Astrocyte (in vitro differentiated cells and primary cell): ENCODE data around the gene PNKD. TPM values are rescaled to one million over a fixed set of nuclear protein-coding genes. Genes with fewer than 3 reads are reported as not detected.
"Not testable (repeated sequence)": the region's sequence is repeated elsewhere in the genome, so short reads cannot be mapped to it uniquely, and the experiment has no call there.

Experiments
- DNase-seq: peaks from one replicate; pipeline ENCODE4 v3.0.0-alpha.2; 2010; ENCODE audit warnings: low read depth
- FAIRE-seq: peaks from 2 replicates; lab custom pipeline; 2011; peaks lifted over from hg19 to GRCh38; lab: Jason Lieb, UNC
- H2AFZ ChIP-seq: 2 replicates; pipeline ENCODE4 v1.6.0; 2012; ENCODE audit warnings: low read depth, low read length, inconsistent platforms
- H3K27ac ChIP-seq: 2 replicates; pipeline ENCODE4 v1.5.1; 2011; ENCODE audit warnings: low read depth, low read length, inconsistent platforms
- H3K27me3 ChIP-seq: 2 replicates; pipeline ENCODE4 v1.6.0; 2011; ENCODE audit warnings: low read length, inconsistent platforms; ENCODE audit not compliant: insufficient read depth
- H3K36me3 ChIP-seq: 2 replicates; pipeline ENCODE4 v1.5.1; 2011; ENCODE audit warnings: low read length, inconsistent platforms; ENCODE audit not compliant: insufficient read depth
- H3K4me1 ChIP-seq: 2 replicates; pipeline ENCODE4 v1.5.1; 2011; ENCODE audit warnings: low read length, inconsistent platforms; ENCODE audit not compliant: insufficient read depth
- H3K4me2 ChIP-seq: 2 replicates; pipeline ENCODE4 v1.6.0; 2012; ENCODE audit warnings: low read length, inconsistent platforms
- H3K4me3 ChIP-seq: 2 replicates; pipeline ENCODE4 v1.5.1; 2011; ENCODE audit warnings: low read depth, mild to moderate bottlenecking, low read length, inconsistent platforms; ENCODE audit not compliant: insufficient read depth
- H3K79me2 ChIP-seq: 2 replicates; pipeline ENCODE4 v1.6.0; 2012; ENCODE audit warnings: mild to moderate bottlenecking, low read length, inconsistent platforms; ENCODE audit not compliant: insufficient read depth
- H3K9ac ChIP-seq: 2 replicates; pipeline ENCODE4 v1.6.0; 2012; ENCODE audit warnings: mild to moderate bottlenecking, low read length, inconsistent platforms
- H3K9me3 ChIP-seq: 2 replicates; pipeline ENCODE4 v1.5.1; 2012; ENCODE audit warnings: low read depth, mild to moderate bottlenecking, low read length, inconsistent platforms; ENCODE audit not compliant: insufficient read depth
- H4K20me1 ChIP-seq: 2 replicates; pipeline ENCODE4 v1.6.0; 2012; ENCODE audit warnings: low read length, inconsistent platforms; ENCODE audit not compliant: insufficient read depth
- H3K27ac Mint-ChIP-seq: one replicate; pipeline ENCODE4 v1.8.0; 2021; ENCODE audit warnings: mild to moderate bottlenecking, mixed read lengths; ENCODE audit not compliant: unreplicated experiment
- H3K27me3 Mint-ChIP-seq: one replicate; pipeline ENCODE4 v1.8.0; 2021; ENCODE audit warnings: low read depth, mixed read lengths; ENCODE audit not compliant: unreplicated experiment
- H3K36me3 Mint-ChIP-seq: one replicate; pipeline ENCODE4 v1.8.0; 2021; ENCODE audit warnings: low read depth, mixed read lengths; ENCODE audit not compliant: unreplicated experiment
- H3K4me1 Mint-ChIP-seq: one replicate; pipeline ENCODE4 v1.8.0; 2021; ENCODE audit warnings: low read depth, mixed read lengths; ENCODE audit not compliant: unreplicated experiment
- H3K4me3 Mint-ChIP-seq: one replicate; pipeline ENCODE4 v1.8.0; 2021; ENCODE audit warnings: mild to moderate bottlenecking, moderate library complexity, mixed read lengths; ENCODE audit not compliant: unreplicated experiment
- H3K9me3 Mint-ChIP-seq: one replicate; pipeline ENCODE4 v1.8.0; 2021; ENCODE audit warnings: mild to moderate bottlenecking, mixed read lengths; ENCODE audit not compliant: unreplicated experiment
- EZH2 ChIP-seq: IDR thresholded peaks from 2 replicates; pipeline ENCODE4 v1.6.1; 2012; ENCODE audit warnings: mild to moderate bottlenecking, low read length, inconsistent platforms; ENCODE audit not compliant: insufficient read depth
- total RNA-seq: library from RNA; stranded (reverse); gene quantifications from 2 replicates; pipeline ENCODE4 v1.2.1, GENCODE V29; 2021
- TF ChIP-seq, protein P1 (sequence below): IDR thresholded peaks from 2 replicates; pipeline ENCODE4 v1.5.1; 2011; ENCODE audit warnings: low read depth, mild to moderate bottlenecking, inconsistent platforms, low read length, moderate library complexity; ENCODE audit not compliant: insufficient read depth

The PNKD gene
- total RNA-seq, 1 donor from 2014 or later = 40.9 TPM

DNA sequence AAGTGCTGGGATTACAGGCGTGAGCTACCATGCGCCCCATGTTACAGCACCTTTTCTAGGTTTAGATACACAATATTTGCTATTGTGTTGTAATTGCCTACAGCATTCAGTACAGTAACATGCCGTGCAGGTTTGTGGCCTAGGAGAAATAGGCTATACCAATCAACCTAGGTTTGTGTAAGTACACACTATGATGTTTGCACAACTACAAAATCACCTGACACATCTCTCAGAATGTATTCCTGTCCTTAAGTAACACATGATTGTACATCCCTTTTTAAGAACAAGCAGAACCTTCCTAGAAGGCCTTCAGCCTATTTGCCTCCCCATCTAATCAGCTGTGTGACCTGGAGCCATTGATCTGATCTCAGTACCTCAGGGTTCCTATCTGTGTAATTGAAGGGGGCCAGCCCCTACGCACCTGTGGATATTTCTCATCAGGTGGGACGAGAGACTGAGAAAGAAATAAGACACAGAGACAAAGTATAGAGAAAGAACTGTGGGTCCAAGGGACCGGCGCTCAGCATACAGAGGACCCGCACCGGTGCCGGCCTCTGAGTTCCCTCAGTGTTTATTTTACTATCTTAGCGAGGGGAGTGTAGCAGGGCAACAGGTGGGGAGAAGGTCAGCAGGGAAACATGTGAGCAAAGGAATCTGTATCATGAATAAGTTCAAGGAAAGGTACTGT is 40.7 kb downstream of the PNKD start:
- Histone ChIP-seq H2AFZ (no peak overlapping the region), H3K79me2 (no peaks in the 10 kb centered on the region), H3K36me3 (no peaks in the 10 kb centered on the region), H3K4me2 (no peak overlapping the region), H3K4me3 (no peak overlapping the region), H3K9ac (no peak overlapping the region), H3K9me3 (no peaks in the 10 kb centered on the region), H3K27ac (no peak overlapping the region), H3K4me1 (no peaks in the 10 kb centered on the region), H3K27me3 (no peaks in the 10 kb centered on the region), H4K20me1 (no peaks in the 10 kb centered on the region)
- FAIRE-seq (no peak), DNase-seq (no peak)
- no peak overlapping the region for H3K27ac Mint-ChIP-seq
- peaks cover 2% of the 10 kb centered on the region for H3K9me3 Mint-ChIP-seq
- H3K4me3 Mint-ChIP-seq = no peak overlapping the region
- peaks cover 3% of the 10 kb centered on the region for H3K4me1 Mint-ChIP-seq
- H3K27me3 Mint-ChIP-seq = peaks cover 7% of the 10 kb centered on the region
- H3K36me3 Mint-ChIP-seq = no peaks in the 10 kb centered on the region
- TF ChIP-seq, protein P1, sequence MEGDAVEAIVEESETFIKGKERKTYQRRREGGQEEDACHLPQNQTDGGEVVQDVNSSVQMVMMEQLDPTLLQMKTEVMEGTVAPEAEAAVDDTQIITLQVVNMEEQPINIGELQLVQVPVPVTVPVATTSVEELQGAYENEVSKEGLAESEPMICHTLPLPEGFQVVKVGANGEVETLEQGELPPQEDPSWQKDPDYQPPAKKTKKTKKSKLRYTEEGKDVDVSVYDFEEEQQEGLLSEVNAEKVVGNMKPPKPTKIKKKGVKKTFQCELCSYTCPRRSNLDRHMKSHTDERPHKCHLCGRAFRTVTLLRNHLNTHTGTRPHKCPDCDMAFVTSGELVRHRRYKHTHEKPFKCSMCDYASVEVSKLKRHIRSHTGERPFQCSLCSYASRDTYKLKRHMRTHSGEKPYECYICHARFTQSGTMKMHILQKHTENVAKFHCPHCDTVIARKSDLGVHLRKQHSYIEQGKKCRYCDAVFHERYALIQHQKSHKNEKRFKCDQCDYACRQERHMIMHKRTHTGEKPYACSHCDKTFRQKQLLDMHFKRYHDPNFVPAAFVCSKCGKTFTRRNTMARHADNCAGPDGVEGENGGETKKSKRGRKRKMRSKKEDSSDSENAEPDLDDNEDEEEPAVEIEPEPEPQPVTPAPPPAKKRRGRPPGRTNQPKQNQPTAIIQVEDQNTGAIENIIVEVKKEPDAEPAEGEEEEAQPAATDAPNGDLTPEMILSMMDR = no peak
- no peak for TF ChIP-seq EZH2

DNA sequence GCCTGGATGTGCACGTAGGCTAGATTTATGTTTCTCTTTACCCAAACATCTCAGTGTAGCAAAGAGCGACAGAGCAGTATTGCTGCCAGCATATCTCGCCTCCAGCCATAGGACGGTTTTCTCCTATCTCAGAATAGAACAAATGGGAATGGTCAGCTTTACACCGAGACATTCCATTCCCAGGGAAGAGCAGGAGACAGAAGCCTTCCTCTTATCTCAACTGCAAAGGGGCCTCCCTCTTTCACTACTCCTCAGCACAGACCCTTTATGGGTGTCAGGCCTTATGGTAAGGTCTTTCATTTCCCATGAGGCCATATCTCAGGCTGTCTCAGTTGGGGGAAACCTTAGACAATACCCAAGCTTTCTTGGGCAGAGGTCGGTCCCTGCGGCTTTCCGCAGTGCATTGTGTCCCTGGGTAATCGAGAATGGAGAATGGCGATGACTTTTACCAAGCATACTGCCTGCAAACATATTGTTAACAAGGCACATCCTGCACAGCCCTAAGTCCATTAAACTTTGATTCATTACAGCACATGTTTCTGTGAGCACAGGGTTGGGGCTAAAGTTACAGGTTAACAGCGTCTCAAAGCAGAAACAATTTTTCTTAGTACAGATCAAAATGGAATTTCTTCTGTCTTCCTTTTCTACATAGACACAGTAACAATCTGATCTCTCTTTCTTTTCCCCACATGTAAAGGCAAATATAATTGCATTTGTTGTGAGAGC is 41.4 kb downstream of the PNKD start:
- not testable (repeated sequence) for H3K9me3 Mint-ChIP-seq, H3K27me3 ChIP-seq, H3K4me1 Mint-ChIP-seq, DNase-seq, H3K9ac ChIP-seq, FAIRE-seq, H3K27ac ChIP-seq, H3K4me3 ChIP-seq, H3K4me1 ChIP-seq, H3K36me3 ChIP-seq, H2AFZ ChIP-seq, H3K27me3 Mint-ChIP-seq, H3K79me2 ChIP-seq, H3K9me3 ChIP-seq, H3K36me3 Mint-ChIP-seq, H4K20me1 ChIP-seq, H3K27ac Mint-ChIP-seq, H3K4me2 ChIP-seq, H3K4me3 Mint-ChIP-seq

DNA sequence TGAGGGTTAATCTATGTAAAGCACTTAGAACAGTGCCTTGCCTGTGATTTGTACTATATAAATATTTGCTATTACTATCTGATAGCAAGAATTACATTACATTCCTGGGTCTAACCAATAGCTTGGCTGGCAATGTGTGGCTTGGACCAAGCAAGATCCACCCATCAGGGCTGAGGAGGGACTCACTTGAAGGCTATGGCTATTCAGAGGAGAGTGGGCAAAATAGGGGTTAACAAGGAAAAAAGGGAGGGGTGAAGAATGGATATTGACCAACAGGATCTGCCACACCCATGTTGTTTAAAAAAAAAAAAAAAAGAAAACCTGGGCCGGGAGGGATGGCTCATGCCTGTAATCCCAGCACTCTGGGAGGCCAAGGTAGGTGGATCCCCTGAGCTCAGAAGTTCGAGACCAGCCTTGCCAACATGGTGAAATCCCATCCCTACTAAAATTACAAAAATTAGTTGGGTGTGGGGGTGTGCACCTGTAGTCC is 42.0 kb downstream of the PNKD start:
- no peak overlapping the region for H3K4me2 ChIP-seq
- Mint-ChIP-seq H3K4me3 (no peak overlapping the region), H3K27me3 (peaks cover 7% of the 10 kb centered on the region), H3K36me3 (no peaks in the 10 kb centered on the region), H3K4me1 (peaks cover 5% of the 10 kb centered on the region), H3K9me3 (peaks cover 2% of the 10 kb centered on the region), H3K27ac (no peak overlapping the region)
- H3K27me3 ChIP-seq = no peaks in the 10 kb centered on the region
- FAIRE-seq (no peak), DNase-seq (no peak)
- no peaks in the 10 kb centered on the region for H3K9me3 ChIP-seq
- H3K4me3 ChIP-seq = no peak overlapping the region
- H3K36me3 ChIP-seq = no peaks in the 10 kb centered on the region
- no peak overlapping the region for H3K27ac ChIP-seq
- H3K9ac ChIP-seq = no peak overlapping the region
- no peak overlapping the region for H2AFZ ChIP-seq
- TF ChIP-seq EZH2 = no peak
- TF ChIP-seq, protein P1 = no peak
- H4K20me1 ChIP-seq = no peaks in the 10 kb centered on the region
- H3K79me2 ChIP-seq = no peaks in the 10 kb centered on the region
- no peaks in the 10 kb centered on the region for H3K4me1 ChIP-seq
